Keratinocyte (primary cell): ENCODE results near the gene PLEKHO1. TPM values are rescaled to one million over a fixed set of nuclear protein-coding genes. Genes with fewer than 3 reads are reported as not detected.
A peak's percentile ranks its signal among the peaks of the same experiment; 100 is the strongest.

Source experiments
- DNase-seq: peaks from one replicate; pipeline ENCODE4 v3.0.0-alpha.2; 2011; ENCODE audit warnings: low read depth, missing footprints, low spot score
- FAIRE-seq: peaks from 2 replicates; lab custom pipeline; 2011; peaks lifted over from hg19 to GRCh38; lab: Jason Lieb, UNC
- H2AFZ ChIP-seq: 2 replicates; pipeline ENCODE4 v1.6.0; 2012; ENCODE audit warnings: low read length, control low read depth, inconsistent platforms; ENCODE audit not compliant: control insufficient read depth
- H3K27ac ChIP-seq: 2 replicates; pipeline ENCODE4 v1.5.1; 2011; ENCODE audit warnings: low read length; ENCODE audit not compliant: control insufficient read depth, insufficient read depth
- H3K27me3 ChIP-seq: 3 replicates; pipeline ENCODE4 v1.6.0; 2011; ENCODE audit warnings: low read length; ENCODE audit not compliant: control insufficient read depth, insufficient read depth; ENCODE audit errors: extremely low read depth
- H3K36me3 ChIP-seq, 2 experiments: 2 replicates in 1 of 2; 3 replicates in 1 of 2; pipeline ENCODE4 v1.5.1; 2011; ENCODE audit warnings: low read length in 2 of 2, mild to moderate bottlenecking in 1 of 2; ENCODE audit not compliant: control insufficient read depth in 2 of 2, insufficient read depth in 2 of 2; ENCODE audit errors: extremely low read depth in 1 of 2
- H3K4me1 ChIP-seq: 3 replicates; pipeline ENCODE4 v1.5.1; 2011; ENCODE audit warnings: low read length; ENCODE audit not compliant: control insufficient read depth, insufficient read depth; ENCODE audit errors: extremely low read depth
- H3K4me2 ChIP-seq: 3 replicates; pipeline ENCODE4 v1.6.0; 2011; ENCODE audit warnings: low read depth, low read length; ENCODE audit not compliant: control insufficient read depth, insufficient read depth; ENCODE audit errors: extremely low read depth
- H3K4me3 ChIP-seq, 3 experiments: fragments of 200-600 bp in 1 of 3; sonication (generic) in 1 of 3; 2 replicates in 2 of 3; 3 replicates in 1 of 3; pipeline ENCODE4 v1.5.1; 2011 to 2016; ENCODE audit warnings: low read length in 3 of 3, mild to moderate bottlenecking in 3 of 3, control low read depth in 2 of 3, inconsistent platforms in 1 of 3, low read depth in 1 of 3, mixed read lengths in 1 of 3, mixed run types in 1 of 3, moderate library complexity in 1 of 3; ENCODE audit not compliant: control insufficient read depth in 2 of 3, insufficient read depth in 2 of 3; ENCODE audit errors: extremely low read depth in 1 of 3
- H3K79me2 ChIP-seq: 2 replicates; pipeline ENCODE4 v1.6.0; 2012; ENCODE audit warnings: low read length; ENCODE audit not compliant: control insufficient read depth, insufficient read depth
- H3K9ac ChIP-seq: 3 replicates; pipeline ENCODE4 v1.6.0; 2011; ENCODE audit warnings: low read length; ENCODE audit not compliant: control insufficient read depth, insufficient read depth; ENCODE audit errors: extremely low read depth
- H3K9me1 ChIP-seq: 3 replicates; pipeline ENCODE4 v1.6.0; 2011; ENCODE audit warnings: low read length; ENCODE audit not compliant: control insufficient read depth, insufficient read depth; ENCODE audit errors: extremely low read depth
- H3K9me3 ChIP-seq: 2 replicates; pipeline ENCODE4 v1.5.1; 2012; ENCODE audit warnings: low read depth, low read length; ENCODE audit not compliant: control insufficient read depth
- H4K20me1 ChIP-seq: 3 replicates; pipeline ENCODE4 v1.6.0; 2011; ENCODE audit warnings: low read length; ENCODE audit not compliant: control insufficient read depth, insufficient read depth; ENCODE audit errors: extremely low read depth
- EZH2 ChIP-seq: IDR thresholded peaks from one replicate; pipeline ENCODE4 v1.6.1; 2012; ENCODE audit warnings: inconsistent platforms, mild to moderate bottlenecking, low read length, moderate library complexity
- dilution Hi-C: fragments of 300-500 bp; cut with MboI; formaldehyde crosslinking; loops from one replicate; pipeline ENCODE4 v1.7.0; 2020; ENCODE audit warnings: low sequenced_read_pairs; ENCODE audit not compliant: extremely low pct_ligation_motif_present
- polyA plus RNA-seq, 5 experiments: library from polyadenylated mRNA; depleted of rRNA in 3 of 5; stranded (reverse) in 3 of 5; stranded (forward) in 1 of 5; unstranded in 1 of 5; fragments of >200 nt; gene quantifications; 1 replicate in 1 of 5; 2 replicates in 3 of 5; 3 replicates in 1 of 5; pipeline versions ENCODE4 v1.2.1 to v1.2.3, GENCODE V29; 2011 to 2012; ENCODE audit warnings: missing spikeins in 2 of 5, low read depth in 1 of 5, low replicate concordance in 1 of 5
- TF ChIP-seq, protein P1 (sequence below), 3 experiments: IDR thresholded peaks in 1 of 3; conservative IDR thresholded peaks in 1 of 3; optimal IDR thresholded peaks in 1 of 3; 2 replicates in 2 of 3; 3 replicates in 1 of 3; pipeline versions ENCODE3 to v1.5.1; 2011; ENCODE audit warnings: low read length in 3 of 3, mild to moderate bottlenecking in 3 of 3, moderate library complexity in 2 of 3, control low read depth in 1 of 3, inconsistent platforms in 1 of 3; ENCODE audit not compliant: insufficient read depth in 2 of 3; ENCODE audit errors: extremely low read depth in 1 of 3

The PLEKHO1 gene
- polyA plus RNA-seq, 1 donor (not counting 4 experiments of a cell fraction or from before 2014, with no cell fraction given), result 2.7 TPM

DNA sequence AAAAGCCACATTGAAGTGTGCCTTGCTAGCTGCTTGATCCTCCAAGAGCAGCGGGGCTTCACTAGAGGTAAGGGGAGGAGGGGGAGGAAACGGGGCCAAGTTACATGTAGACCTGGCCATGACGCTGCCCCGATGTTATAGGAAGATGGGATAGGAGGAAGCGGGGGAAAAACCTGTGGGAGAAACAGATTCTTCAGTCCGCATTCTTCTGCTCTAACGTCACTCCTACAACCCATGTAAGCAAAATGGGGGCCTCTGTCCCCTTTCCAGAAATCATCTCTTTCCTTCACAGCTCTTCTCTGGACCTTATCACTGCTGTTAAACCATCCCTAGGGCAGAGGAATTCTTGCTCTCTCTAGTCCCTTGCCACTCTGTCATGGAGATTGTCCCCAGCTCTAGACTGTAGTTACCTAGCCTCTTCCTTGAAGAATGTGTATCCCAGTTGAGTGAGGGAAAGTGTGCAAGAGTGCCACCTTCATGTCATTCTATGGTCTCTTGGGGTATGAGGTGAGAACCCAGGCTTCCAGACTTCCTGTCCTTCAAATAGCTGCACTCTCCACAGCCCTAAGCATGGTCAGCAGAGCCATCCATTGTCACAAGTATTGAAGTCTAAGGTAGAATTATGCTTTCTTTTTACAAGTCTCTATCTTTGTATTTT lies 11.4 kb downstream of the PLEKHO1 start:
- H3K4me2 ChIP-seq, result no peak overlapping the region
- H2AFZ ChIP-seq, result no peak overlapping the region
- no peak overlapping the region for H3K27ac ChIP-seq
- no peaks in the 10 kb centered on the region for H3K9me1 ChIP-seq
- FAIRE-seq (no peak), DNase-seq (no peak)
- dilution Hi-C loops, result no loop called here
- peaks cover 16% of the 10 kb centered on the region for H3K4me1 ChIP-seq
- no peaks in the 10 kb centered on the region for H3K9me3 ChIP-seq
- TF ChIP-seq, protein P1, sequence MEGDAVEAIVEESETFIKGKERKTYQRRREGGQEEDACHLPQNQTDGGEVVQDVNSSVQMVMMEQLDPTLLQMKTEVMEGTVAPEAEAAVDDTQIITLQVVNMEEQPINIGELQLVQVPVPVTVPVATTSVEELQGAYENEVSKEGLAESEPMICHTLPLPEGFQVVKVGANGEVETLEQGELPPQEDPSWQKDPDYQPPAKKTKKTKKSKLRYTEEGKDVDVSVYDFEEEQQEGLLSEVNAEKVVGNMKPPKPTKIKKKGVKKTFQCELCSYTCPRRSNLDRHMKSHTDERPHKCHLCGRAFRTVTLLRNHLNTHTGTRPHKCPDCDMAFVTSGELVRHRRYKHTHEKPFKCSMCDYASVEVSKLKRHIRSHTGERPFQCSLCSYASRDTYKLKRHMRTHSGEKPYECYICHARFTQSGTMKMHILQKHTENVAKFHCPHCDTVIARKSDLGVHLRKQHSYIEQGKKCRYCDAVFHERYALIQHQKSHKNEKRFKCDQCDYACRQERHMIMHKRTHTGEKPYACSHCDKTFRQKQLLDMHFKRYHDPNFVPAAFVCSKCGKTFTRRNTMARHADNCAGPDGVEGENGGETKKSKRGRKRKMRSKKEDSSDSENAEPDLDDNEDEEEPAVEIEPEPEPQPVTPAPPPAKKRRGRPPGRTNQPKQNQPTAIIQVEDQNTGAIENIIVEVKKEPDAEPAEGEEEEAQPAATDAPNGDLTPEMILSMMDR (optimal IDR thresholded peaks at IDR 0.05 in 1 of 3, IDR thresholded peaks at IDR 0.05 in 1 of 3, conservative IDR thresholded peaks at IDR 0.05 in 1 of 3; ENCODE audit: extremely low read depth in 1 of 3, insufficient read depth in 2 of 3, low read length in 3 of 3), result no peak
- no peak for TF ChIP-seq EZH2
- H3K79me2 ChIP-seq, result no peaks in the 10 kb centered on the region
- H3K9ac ChIP-seq, result no peak overlapping the region
- H4K20me1 ChIP-seq, result no peaks in the 10 kb centered on the region
- H3K4me3 ChIP-seq, result no peak overlapping the region
- H3K27me3 ChIP-seq, result no peaks in the 10 kb centered on the region
- H3K36me3 ChIP-seq, result peaks cover 0 to 2% of the 10 kb centered on the region in 2 experiments

DNA sequence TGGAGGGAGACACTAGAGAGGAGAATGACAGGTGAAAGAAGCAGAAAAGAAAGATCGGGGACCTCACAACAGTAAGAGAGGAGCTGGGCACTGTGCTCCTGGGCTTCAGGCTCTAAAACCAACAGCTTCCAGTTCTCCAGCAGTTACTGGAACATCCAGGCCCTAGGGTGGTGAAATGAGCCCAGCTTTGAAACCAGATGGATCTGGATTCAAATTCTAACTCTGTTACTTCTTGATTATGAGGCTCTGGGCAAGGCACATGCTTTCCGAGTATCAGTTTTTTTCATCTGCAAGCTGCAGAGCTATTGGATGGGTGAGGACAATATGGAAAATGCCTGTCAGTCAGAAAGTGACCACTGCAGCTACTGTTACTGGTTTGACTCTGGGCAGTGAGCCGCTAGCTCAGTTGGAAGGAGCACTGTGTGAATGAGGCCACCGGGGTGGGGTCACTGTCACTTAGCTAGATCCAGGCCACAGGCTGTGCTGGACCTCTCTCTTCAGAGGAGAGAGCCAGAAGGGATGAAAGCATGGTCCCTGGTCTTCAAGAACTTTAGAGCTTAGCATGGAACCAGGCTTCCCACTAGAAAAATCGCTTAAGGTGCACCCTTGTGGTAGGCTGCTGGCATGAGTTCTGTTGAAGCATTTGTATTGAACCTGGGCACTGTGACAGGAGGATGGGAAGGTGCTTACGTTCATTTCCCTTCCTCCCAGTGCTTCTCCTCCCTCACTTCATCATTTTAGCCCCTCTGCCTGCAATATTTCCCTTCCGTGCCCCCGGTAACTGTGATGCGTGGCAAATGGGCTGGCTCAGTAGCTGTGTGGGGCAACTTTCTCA lies 12.2 kb downstream of the PLEKHO1 start:
- Histone ChIP-seq H3K36me3 (peaks cover 0 to 2% of the 10 kb centered on the region in 2 experiments), H4K20me1 (no peaks in the 10 kb centered on the region), H3K79me2 (no peaks in the 10 kb centered on the region), H3K27me3 (no peaks in the 10 kb centered on the region), H3K4me3 (no peak overlapping the region), H3K9ac (peak overlapping the region; percentile 61), H3K4me2 (peak overlapping the region; percentile 79), H3K27ac (no peak overlapping the region), H3K9me1 (no peaks in the 10 kb centered on the region), H3K4me1 (peaks cover 16% of the 10 kb centered on the region), H2AFZ (no peak overlapping the region), H3K9me3 (no peaks in the 10 kb centered on the region)
- DNase-seq, result no peak
- FAIRE-seq, result no peak
- dilution Hi-C loops, result no loop called here
- TF ChIP-seq, protein P1 (optimal IDR thresholded peaks at IDR 0.05 in 1 of 3, IDR thresholded peaks at IDR 0.05 in 1 of 3, conservative IDR thresholded peaks at IDR 0.05 in 1 of 3; ENCODE audit: extremely low read depth in 1 of 3, insufficient read depth in 2 of 3, low read length in 3 of 3), result peak in 1 of 3 experiments; percentile 19
- TF ChIP-seq EZH2, result no peak
